ENCODE data around the gene MRI1. TPM values are rescaled to one million over a fixed set of nuclear protein-coding genes. Genes with fewer than 3 reads are reported as not detected.

The MRI1 gene
- polyA plus RNA-seq (2013): 37.9 TPM

DNA sequence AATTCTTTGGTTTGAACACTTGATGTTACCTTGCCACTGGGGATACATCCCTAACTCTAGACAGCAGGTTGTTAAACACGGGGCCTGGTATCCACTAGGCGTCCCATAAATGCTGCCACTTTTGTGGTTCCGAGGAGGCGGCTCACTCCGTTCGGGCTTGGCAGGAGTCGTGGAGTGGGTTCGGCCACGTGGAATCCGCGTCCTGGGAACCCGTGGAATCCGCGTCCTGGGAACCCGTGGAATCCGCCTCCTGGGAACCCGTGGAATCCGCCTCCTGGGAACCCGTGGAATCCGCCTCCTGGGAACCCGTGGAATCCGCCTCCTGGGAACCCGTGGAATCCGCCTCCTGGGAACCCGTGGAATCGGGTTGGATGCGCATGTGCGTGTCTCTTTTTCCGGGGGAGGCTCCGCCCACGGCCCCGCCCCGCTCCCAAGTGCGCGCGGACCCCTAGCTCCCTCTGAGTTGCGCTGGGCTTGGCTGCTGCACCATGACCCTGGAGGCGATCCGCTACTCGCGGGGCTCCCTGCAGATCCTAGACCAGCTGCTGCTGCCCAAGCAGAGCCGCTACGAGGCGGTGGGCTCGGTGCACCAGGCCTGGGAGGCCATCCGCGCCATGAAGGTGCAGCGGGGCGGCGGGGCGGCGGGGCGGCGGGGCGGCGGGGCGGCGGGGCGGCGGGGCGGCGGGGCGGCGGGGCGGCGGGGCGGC is at the start of gene MRI1:
Gene MRI1, plus strand, starts transcription at position 422 of the 707 bp plus-strand sequence. Its CDS starts 67 bp downstream, at position 489.
- POLR2A ChIA-PET: interaction anchor here (0.5 to 1.4 kb wide), 2 partner anchors 17 to 59 kb away, joined by 3 to 6 read pairs; a partner anchor contains a TSS
- H3K9me3 ChIP-seq (ENCODE audit: control extremely low read depth in 1 of 5, control insufficient read depth in 4 of 5, insufficient read depth in 2 of 5, low read depth in 1 of 5, low read length in 4 of 5): no peaks in the 10 kb centered on the region
- H3K4me3 ChIP-seq (ENCODE audit: control insufficient read depth in 1 of 7, extremely low read depth in 1 of 7, insufficient read depth in 4 of 7, low read depth in 2 of 7, low read length in 6 of 7): peak within 1 kb of the TSS; percentile 50 to 87 (median 74)
- peaks cover 0 to 48% (median 26%) of the 10 kb centered on the region in 4 experiments for H3K36me3 ChIP-seq (ENCODE audit: control insufficient read depth in 4 of 4, insufficient read depth in 4 of 4, low read length in 3 of 4)
- no peaks in the 10 kb centered on the region for H3K27me3 ChIP-seq (replicated peaks in 2 of 5; ENCODE audit: control insufficient read depth in 4 of 5, insufficient read depth in 5 of 5, low read length in 4 of 5)
- CTCF ChIA-PET: interaction anchor here (0.9 to 1.3 kb wide), 2 partner anchors 16 to 20 kb away, joined by 3 read pairs; no protein-coding TSS in a partner anchor
- H3K27ac ChIP-seq (ENCODE audit: insufficient read depth in 1 of 2, low read depth in 1 of 2, low read length in 2 of 2, poor library complexity in 1 of 2, severe bottlenecking in 2 of 2): peak within 1 kb of the TSS in 1 of 2 experiments; percentile 61
- DNase-seq: peak; percentile 59 to 70 (median 69)
- peaks cover 0 to 15% (median 13%) of the 10 kb centered on the region in 4 experiments for H3K4me1 ChIP-seq (ENCODE audit: control extremely low read depth in 1 of 4, control insufficient read depth in 4 of 4, insufficient read depth in 4 of 4, low read length in 3 of 4)
- under 1% methylated on average over 39 of the region's 67 CpGs for WGBS (ENCODE audit: insufficient coverage)

DNA sequence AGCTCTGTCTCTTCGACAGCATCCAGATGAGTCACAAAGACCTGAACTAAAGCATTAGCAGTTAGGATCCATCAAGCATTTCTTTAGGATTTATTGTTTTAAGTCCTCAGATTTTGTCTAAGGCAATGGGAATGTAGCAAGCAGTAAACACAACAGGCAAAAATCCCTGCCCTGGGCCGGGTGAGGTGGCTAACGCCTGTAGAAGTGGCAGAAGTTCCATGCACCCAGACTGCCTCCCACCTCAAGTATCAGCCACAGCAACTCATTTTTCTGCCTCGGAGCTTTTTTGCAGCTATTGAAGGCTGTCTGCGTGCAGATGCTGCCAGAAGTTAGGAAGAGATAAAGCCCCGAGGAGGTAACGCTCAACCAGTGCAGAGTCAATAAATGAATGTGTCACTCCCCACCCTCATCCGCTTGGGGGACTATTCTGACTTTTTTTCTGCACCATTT is 47.1 kb upstream of the MRI1 start:
- no peak overlapping the region for H3K27ac ChIP-seq (ENCODE audit: insufficient read depth in 1 of 2, low read depth in 1 of 2, low read length in 2 of 2, poor library complexity in 1 of 2, severe bottlenecking in 2 of 2)
- 11% methylated on average over 7 of the region's 8 CpGs for WGBS (ENCODE audit: insufficient coverage)
- ChIA-PET POLR2A (no interaction called here), CTCF (interaction anchor here (1.0 to 1.5 kb wide), 3 partner anchors 14 to 130 kb away, joined by 3 to 4 read pairs (median 3); no protein-coding TSS in a partner anchor)
- no peaks in the 10 kb centered on the region for H3K36me3 ChIP-seq (ENCODE audit: control insufficient read depth in 4 of 4, insufficient read depth in 4 of 4, low read length in 3 of 4)
- H3K27me3 ChIP-seq (replicated peaks in 2 of 5; ENCODE audit: control insufficient read depth in 4 of 5, insufficient read depth in 5 of 5, low read length in 4 of 5): peaks cover 0 to 2% (median 0%) of the 10 kb centered on the region in 5 experiments
- no peak overlapping the region for H3K4me3 ChIP-seq (ENCODE audit: control insufficient read depth in 1 of 7, extremely low read depth in 1 of 7, insufficient read depth in 4 of 7, low read depth in 2 of 7, low read length in 6 of 7)
- peaks cover 0 to 5% (median 0%) of the 10 kb centered on the region in 5 experiments for H3K9me3 ChIP-seq (ENCODE audit: control extremely low read depth in 1 of 5, control insufficient read depth in 4 of 5, insufficient read depth in 2 of 5, low read depth in 1 of 5, low read length in 4 of 5)
- H3K4me1 ChIP-seq (ENCODE audit: control extremely low read depth in 1 of 4, control insufficient read depth in 4 of 4, insufficient read depth in 4 of 4, low read length in 3 of 4): peaks cover 0 to 9% (median 2%) of the 10 kb centered on the region in 4 experiments
- DNase-seq: peak; percentile 85 to 96 (median 91)

- peaks cover 0 to 3% (median 0%) of the 10 kb centered on the region in 5 experiments for H3K27me3 ChIP-seq (replicated peaks in 2 of 5; ENCODE audit: control insufficient read depth in 4 of 5, insufficient read depth in 5 of 5, low read length in 4 of 5)
- ChIA-PET POLR2A (no interaction called here), CTCF (interaction anchor here (1.1 to 1.6 kb wide), 2 partner anchors 19 to 124 kb away, joined by 4 read pairs; no protein-coding TSS in a partner anchor)
- peaks cover 0 to 9% (median 2%) of the 10 kb centered on the region in 4 experiments for H3K4me1 ChIP-seq (ENCODE audit: control extremely low read depth in 1 of 4, control insufficient read depth in 4 of 4, insufficient read depth in 4 of 4, low read length in 3 of 4)
- no peak overlapping the region for H3K27ac ChIP-seq (ENCODE audit: insufficient read depth in 1 of 2, low read depth in 1 of 2, low read length in 2 of 2, poor library complexity in 1 of 2, severe bottlenecking in 2 of 2)
- 67% methylated on average over 6 of the region's 9 CpGs for WGBS (ENCODE audit: insufficient coverage)
- peaks cover 0 to 5% (median 0%) of the 10 kb centered on the region in 5 experiments for H3K9me3 ChIP-seq (ENCODE audit: control extremely low read depth in 1 of 5, control insufficient read depth in 4 of 5, insufficient read depth in 2 of 5, low read depth in 1 of 5, low read length in 4 of 5)
- H3K36me3 ChIP-seq (ENCODE audit: control insufficient read depth in 4 of 4, insufficient read depth in 4 of 4, low read length in 3 of 4): no peaks in the 10 kb centered on the region
- H3K4me3 ChIP-seq (ENCODE audit: control insufficient read depth in 1 of 7, extremely low read depth in 1 of 7, insufficient read depth in 4 of 7, low read depth in 2 of 7, low read length in 6 of 7): no peak overlapping the region
- peak in 1 of 3 donors; percentile 21 for DNase-seq
Measured at GRCh38 chr19:13718733-13719132, 45.6 kb upstream of the MRI1 start.

DNA sequence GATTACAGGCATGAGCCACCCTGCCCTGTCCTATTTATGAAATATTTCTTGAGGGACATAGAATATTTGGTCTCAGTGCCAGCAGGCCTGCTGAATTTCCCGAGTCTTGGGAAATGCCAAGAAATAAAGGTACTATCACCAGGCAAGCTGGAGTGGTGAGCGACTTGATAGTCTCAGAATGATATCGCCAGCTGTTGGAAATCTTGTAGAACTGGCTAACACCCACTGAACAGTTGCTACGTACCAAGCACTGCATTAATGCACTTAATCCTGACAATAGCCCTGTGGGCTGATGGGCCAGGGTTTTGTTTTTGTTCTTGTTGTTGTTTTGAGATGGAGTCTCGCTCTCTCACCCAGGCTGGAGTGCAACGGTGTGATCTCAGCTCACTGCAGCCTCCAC is 42.2 kb upstream of the MRI1 start:
- Histone ChIP-seq H3K4me3 (ENCODE audit: control insufficient read depth in 1 of 7, extremely low read depth in 1 of 7, insufficient read depth in 4 of 7, low read depth in 2 of 7, low read length in 6 of 7) (no peak overlapping the region), H3K27ac (ENCODE audit: insufficient read depth in 1 of 2, low read depth in 1 of 2, low read length in 2 of 2, poor library complexity in 1 of 2, severe bottlenecking in 2 of 2) (no peak overlapping the region), H3K36me3 (ENCODE audit: control insufficient read depth in 4 of 4, insufficient read depth in 4 of 4, low read length in 3 of 4) (no peaks in the 10 kb centered on the region), H3K9me3 (ENCODE audit: control extremely low read depth in 1 of 5, control insufficient read depth in 4 of 5, insufficient read depth in 2 of 5, low read depth in 1 of 5, low read length in 4 of 5) (no peaks in the 10 kb centered on the region), H3K4me1 (ENCODE audit: control extremely low read depth in 1 of 4, control insufficient read depth in 4 of 4, insufficient read depth in 4 of 4, low read length in 3 of 4) (peaks cover 0 to 4% (median 0%) of the 10 kb centered on the region in 4 experiments), H3K27me3 (replicated peaks in 2 of 5; ENCODE audit: control insufficient read depth in 4 of 5, insufficient read depth in 5 of 5, low read length in 4 of 5) (peaks cover 0 to 3% (median 0%) of the 10 kb centered on the region in 5 experiments)
- ChIA-PET POLR2A (no interaction called here), CTCF (interaction anchor here (1.1 to 1.2 kb wide), 3 partner anchors 8 to 132 kb away, joined by 3 to 6 read pairs (median 3); no protein-coding TSS in a partner anchor)
- WGBS (ENCODE audit: insufficient coverage): 95% methylated on average over 5 of the region's 6 CpGs
- DNase-seq: no peak

DNA sequence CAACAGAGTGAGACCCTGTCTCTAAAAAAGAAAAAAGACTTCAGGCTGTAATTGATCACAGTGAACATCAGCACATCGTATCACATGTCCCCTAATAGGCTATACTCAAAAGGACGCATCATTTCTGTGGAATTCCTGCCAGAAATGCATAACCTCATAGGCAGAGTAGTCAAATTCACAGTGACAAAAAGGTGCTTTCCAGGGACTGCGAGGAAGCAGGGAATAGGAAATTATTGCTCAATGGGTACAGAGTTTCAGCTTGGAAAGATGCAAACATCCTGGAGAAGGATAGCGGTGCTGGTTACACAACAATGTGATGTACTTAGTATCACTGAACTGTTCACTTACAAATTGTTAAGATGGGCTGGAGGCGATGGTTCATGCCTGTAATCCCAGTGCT is 41.1 kb upstream of the MRI1 start:
- DNase-seq: no peak
- POLR2A ChIA-PET: no interaction called here
- WGBS (ENCODE audit: insufficient coverage): 94% methylated on average over 4 of the region's 5 CpGs
- Histone ChIP-seq H3K4me1 (ENCODE audit: control extremely low read depth in 1 of 4, control insufficient read depth in 4 of 4, insufficient read depth in 4 of 4, low read length in 3 of 4) (peaks cover 0 to 4% (median under 1%) of the 10 kb centered on the region in 4 experiments), H3K36me3 (ENCODE audit: control insufficient read depth in 4 of 4, insufficient read depth in 4 of 4, low read length in 3 of 4) (no peaks in the 10 kb centered on the region), H3K27ac (ENCODE audit: insufficient read depth in 1 of 2, low read depth in 1 of 2, low read length in 2 of 2, poor library complexity in 1 of 2, severe bottlenecking in 2 of 2) (no peak overlapping the region), H3K9me3 (ENCODE audit: control extremely low read depth in 1 of 5, control insufficient read depth in 4 of 5, insufficient read depth in 2 of 5, low read depth in 1 of 5, low read length in 4 of 5) (no peaks in the 10 kb centered on the region), H3K27me3 (replicated peaks in 2 of 5; ENCODE audit: control insufficient read depth in 4 of 5, insufficient read depth in 5 of 5, low read length in 4 of 5) (peaks cover 0 to 3% (median 0%) of the 10 kb centered on the region in 5 experiments), H3K4me3 (ENCODE audit: control insufficient read depth in 1 of 7, extremely low read depth in 1 of 7, insufficient read depth in 4 of 7, low read depth in 2 of 7, low read length in 6 of 7) (no peak overlapping the region)
- CTCF ChIA-PET: interaction anchor here (1.1 kb wide), 1 partner anchor 133 kb away, joined by 3 read pairs; no protein-coding TSS in a partner anchor

GRCh38 chr19:13726323-13726722 is 38.0 kb upstream of the MRI1 start:
- H3K27me3 ChIP-seq (replicated peaks in 2 of 5; ENCODE audit: control insufficient read depth in 4 of 5, insufficient read depth in 5 of 5, low read length in 4 of 5): peaks cover 0 to 2% (median 0%) of the 10 kb centered on the region in 5 experiments
- H3K9me3 ChIP-seq (ENCODE audit: control extremely low read depth in 1 of 5, control insufficient read depth in 4 of 5, insufficient read depth in 2 of 5, low read depth in 1 of 5, low read length in 4 of 5): no peaks in the 10 kb centered on the region
- H3K4me3 ChIP-seq (ENCODE audit: control insufficient read depth in 1 of 7, extremely low read depth in 1 of 7, insufficient read depth in 4 of 7, low read depth in 2 of 7, low read length in 6 of 7): no peak overlapping the region
- POLR2A ChIA-PET: no interaction called here
- WGBS (ENCODE audit: insufficient coverage): 100% methylated on average over 2 of the region's 5 CpGs
- CTCF ChIA-PET: interaction anchor here (0.6 to 1.4 kb wide), 4 partner anchors 14 to 128 kb away, joined by 3 to 4 read pairs (median 3); no protein-coding TSS in a partner anchor
- H3K4me1 ChIP-seq (ENCODE audit: control extremely low read depth in 1 of 4, control insufficient read depth in 4 of 4, insufficient read depth in 4 of 4, low read length in 3 of 4): peaks cover 5 to 29% (median 19%) of the 10 kb centered on the region in 4 experiments
- DNase-seq: no peak
- H3K36me3 ChIP-seq (ENCODE audit: control insufficient read depth in 4 of 4, insufficient read depth in 4 of 4, low read length in 3 of 4): no peaks in the 10 kb centered on the region
- H3K27ac ChIP-seq (ENCODE audit: insufficient read depth in 1 of 2, low read depth in 1 of 2, low read length in 2 of 2, poor library complexity in 1 of 2, severe bottlenecking in 2 of 2): no peak overlapping the region

DNA sequence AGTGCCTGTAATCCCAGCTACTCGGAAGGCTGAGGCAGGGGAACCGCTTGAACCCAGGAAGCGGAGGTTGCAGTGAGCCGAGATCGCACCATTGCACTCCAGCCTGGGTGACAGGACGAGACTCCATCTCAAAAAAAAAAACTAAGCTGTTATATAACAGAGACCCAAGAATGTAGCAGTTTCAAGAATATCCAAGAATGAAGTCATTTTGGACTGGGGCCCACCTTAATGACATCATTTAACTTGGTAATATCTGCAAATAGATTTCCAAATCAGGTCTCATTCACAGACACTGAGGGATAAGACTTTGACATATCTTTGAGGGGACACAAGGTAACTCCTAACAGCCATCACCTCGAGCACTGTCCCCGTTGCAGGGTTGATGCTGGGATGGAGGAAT is 36.5 kb upstream of the MRI1 start:
- H3K27me3 ChIP-seq (replicated peaks in 2 of 5; ENCODE audit: control insufficient read depth in 4 of 5, insufficient read depth in 5 of 5, low read length in 4 of 5): peaks cover 0 to 2% (median 0%) of the 10 kb centered on the region in 5 experiments
- ChIA-PET CTCF (no interaction called here), POLR2A (no interaction called here)
- 88% methylated on average over 4 of the region's 8 CpGs for WGBS (ENCODE audit: insufficient coverage)
- H3K4me1 ChIP-seq (ENCODE audit: control extremely low read depth in 1 of 4, control insufficient read depth in 4 of 4, insufficient read depth in 4 of 4, low read length in 3 of 4): peaks cover 12 to 38% (median 28%) of the 10 kb centered on the region in 4 experiments
- H3K9me3 ChIP-seq (ENCODE audit: control extremely low read depth in 1 of 5, control insufficient read depth in 4 of 5, insufficient read depth in 2 of 5, low read depth in 1 of 5, low read length in 4 of 5): no peaks in the 10 kb centered on the region
- no peak overlapping the region for H3K27ac ChIP-seq (ENCODE audit: insufficient read depth in 1 of 2, low read depth in 1 of 2, low read length in 2 of 2, poor library complexity in 1 of 2, severe bottlenecking in 2 of 2)
- no peak for DNase-seq
- no peaks in the 10 kb centered on the region for H3K36me3 ChIP-seq (ENCODE audit: control insufficient read depth in 4 of 4, insufficient read depth in 4 of 4, low read length in 3 of 4)
- no peak overlapping the region for H3K4me3 ChIP-seq (ENCODE audit: control insufficient read depth in 1 of 7, extremely low read depth in 1 of 7, insufficient read depth in 4 of 7, low read depth in 2 of 7, low read length in 6 of 7)

Data from common myeloid progenitor, CD34-positive (primary cell).